Mesenchymal stem cell (in vitro differentiated cells and primary cell): ENCODE data around the gene IMMP2L.

Experiments used
- DNase-seq: peaks from one replicate; pipeline ENCODE4 v3.0.0-alpha.2; 2013
- H2AFZ ChIP-seq: one replicate; pipeline ENCODE4 v1.6.1; 2013; ENCODE audit warnings: low read depth, mild to moderate bottlenecking, control low read depth, inconsistent platforms, low read length, moderate library complexity
- H2AK5ac ChIP-seq: 2 replicates; pipeline ENCODE4 v1.6.1; 2013; ENCODE audit warnings: low read length, moderate library complexity, mild to moderate bottlenecking, inconsistent platforms; ENCODE audit not compliant: severe bottlenecking
- H2BK120ac ChIP-seq: one replicate; pipeline ENCODE4 v1.6.1; 2013; ENCODE audit warnings: low read depth, mild to moderate bottlenecking, inconsistent platforms, low read length, moderate library complexity
- H2BK12ac ChIP-seq, 2 experiments: one replicate each; pipeline ENCODE4 v1.6.1; 2013; ENCODE audit warnings: inconsistent platforms in 2 of 2, low read length in 2 of 2, mild to moderate bottlenecking in 2 of 2, moderate library complexity in 2 of 2, control low read depth in 1 of 2
- H2BK15ac ChIP-seq: one replicate; pipeline ENCODE4 v1.6.1; 2013; ENCODE audit warnings: mild to moderate bottlenecking, low read depth, inconsistent platforms; ENCODE audit not compliant: poor library complexity, severe bottlenecking
- H2BK5ac ChIP-seq: 2 replicates; pipeline ENCODE4 v1.6.1; 2013; ENCODE audit warnings: low read depth, mild to moderate bottlenecking, low read length, control low read depth, inconsistent platforms; ENCODE audit not compliant: poor library complexity, severe bottlenecking
- H3K14ac ChIP-seq, 2 experiments: one replicate each; pipeline ENCODE4 v1.6.1; 2013; ENCODE audit warnings: inconsistent platforms in 2 of 2, low read length in 2 of 2, control low read depth in 1 of 2, mild to moderate bottlenecking in 1 of 2, moderate library complexity in 1 of 2
- H3K18ac ChIP-seq, 2 experiments: one replicate each; pipeline ENCODE4 v1.6.1; 2013; ENCODE audit warnings: inconsistent platforms in 2 of 2, low read length in 2 of 2, control low read depth in 1 of 2, low read depth in 1 of 2, mild to moderate bottlenecking in 1 of 2
- H3K23ac ChIP-seq, 2 experiments: one replicate each; pipeline ENCODE4 v1.6.1; 2013; ENCODE audit warnings: inconsistent platforms in 2 of 2, low read length in 2 of 2, mild to moderate bottlenecking in 2 of 2, moderate library complexity in 2 of 2, control low read depth in 1 of 2
- H3K27ac ChIP-seq: 2 replicates; pipeline ENCODE4 v1.5.1; 2013; ENCODE audit warnings: mild to moderate bottlenecking, moderate library complexity, low read length, control low read depth, inconsistent platforms; ENCODE audit not compliant: poor library complexity, severe bottlenecking
- H3K27me3 ChIP-seq, 2 experiments: 2 replicates each; pipeline versions ENCODE4 v1.6.1 to v1.7.0; 2013; ENCODE audit warnings: low read length in 2 of 2, mild to moderate bottlenecking in 2 of 2, moderate library complexity in 2 of 2, control low read depth in 1 of 2, inconsistent platforms in 1 of 2; ENCODE audit not compliant: control insufficient read depth in 1 of 2, insufficient read depth in 1 of 2
- H3K36me3 ChIP-seq, 2 experiments: 2 replicates each; pipeline versions ENCODE4 v1.6.1 to v1.7.0; 2013; ENCODE audit warnings: low read length in 2 of 2, control low read depth in 1 of 2, inconsistent platforms in 1 of 2, low read depth in 1 of 2, mild to moderate bottlenecking in 1 of 2; ENCODE audit not compliant: insufficient read depth in 2 of 2, control insufficient read depth in 1 of 2
- H3K4ac ChIP-seq, 2 experiments: one replicate each; pipeline ENCODE4 v1.6.1; 2013; ENCODE audit warnings: inconsistent platforms in 2 of 2, low read length in 2 of 2, mild to moderate bottlenecking in 2 of 2, moderate library complexity in 2 of 2, control low read depth in 1 of 2, low read depth in 1 of 2
- H3K4me1 ChIP-seq: 2 replicates; pipeline ENCODE4 v1.6.1; 2013; ENCODE audit warnings: low read depth, low read length, control low read depth; ENCODE audit not compliant: control insufficient read depth, insufficient read depth
- H3K4me2 ChIP-seq: 2 replicates; pipeline ENCODE4 v1.6.1; 2013; ENCODE audit warnings: low read length, mild to moderate bottlenecking, inconsistent platforms; ENCODE audit not compliant: poor library complexity, severe bottlenecking
- H3K4me3 ChIP-seq, 2 experiments: 2 replicates each; pipeline versions ENCODE4 v1.5.1 to v1.7.0; 2013; ENCODE audit warnings: low read length in 2 of 2, mild to moderate bottlenecking in 2 of 2, control low read depth in 1 of 2, low read depth in 1 of 2; ENCODE audit not compliant: insufficient read depth in 1 of 2
- H3K79me1 ChIP-seq: replicated peaks from 2 replicates; pipeline ENCODE4 v1.6.1; 2013; ENCODE audit warnings: mild to moderate bottlenecking, control low read depth, low read length, inconsistent platforms; ENCODE audit not compliant: poor library complexity, severe bottlenecking
- H3K9ac ChIP-seq: 2 replicates; pipeline ENCODE4 v1.7.0; 2013; ENCODE audit warnings: mild to moderate bottlenecking, low read length, moderate library complexity
- H3K9me3 ChIP-seq: 2 replicates; pipeline ENCODE4 v1.7.0; 2013; ENCODE audit warnings: mild to moderate bottlenecking, low read length; ENCODE audit not compliant: control insufficient read depth
- H4K8ac ChIP-seq: one replicate; pipeline ENCODE4 v1.6.1; 2013; ENCODE audit warnings: inconsistent platforms, mild to moderate bottlenecking, low read length, moderate library complexity
- H4K91ac ChIP-seq: one replicate; pipeline ENCODE4 v1.6.1; 2013; ENCODE audit warnings: mild to moderate bottlenecking, low read length, inconsistent platforms
- WGBS: methylation state at CpG from one replicate; pipeline ENCODE4 v1.1.7; 2013; ENCODE audit warnings: mixed read lengths; 5-methylcytosine and 5-hydroxymethylcytosine counted together

The IMMP2L gene

GRCh38 chr7:111527545-111527944 lies 34.7 kb downstream of the IMMP2L start:
- WGBS = 91% methylated on average over 1 of the region's 2 CpGs
- Histone ChIP-seq H3K9ac (no peak overlapping the region), H3K79me1 (no peaks in the 10 kb centered on the region), H2BK12ac (no peak overlapping the region), H3K27ac (no peak overlapping the region), H2AFZ (no peak overlapping the region), H3K27me3 (no peaks in the 10 kb centered on the region), H3K18ac (no peak overlapping the region), H3K9me3 (no peaks in the 10 kb centered on the region), H3K23ac (no peak overlapping the region), H4K91ac (no peak overlapping the region), H4K8ac (no peak overlapping the region), H2BK15ac (no peak overlapping the region), H3K4me2 (no peak overlapping the region), H3K4me1 (no peaks in the 10 kb centered on the region), H2AK5ac (no peak overlapping the region), H3K36me3 (no peaks in the 10 kb centered on the region), H3K14ac (no peak overlapping the region), H3K4ac (no peak overlapping the region), H2BK5ac (no peak overlapping the region), H2BK120ac (no peak overlapping the region), H3K4me3 (no peak overlapping the region)
- DNase-seq = no peak

DNA sequence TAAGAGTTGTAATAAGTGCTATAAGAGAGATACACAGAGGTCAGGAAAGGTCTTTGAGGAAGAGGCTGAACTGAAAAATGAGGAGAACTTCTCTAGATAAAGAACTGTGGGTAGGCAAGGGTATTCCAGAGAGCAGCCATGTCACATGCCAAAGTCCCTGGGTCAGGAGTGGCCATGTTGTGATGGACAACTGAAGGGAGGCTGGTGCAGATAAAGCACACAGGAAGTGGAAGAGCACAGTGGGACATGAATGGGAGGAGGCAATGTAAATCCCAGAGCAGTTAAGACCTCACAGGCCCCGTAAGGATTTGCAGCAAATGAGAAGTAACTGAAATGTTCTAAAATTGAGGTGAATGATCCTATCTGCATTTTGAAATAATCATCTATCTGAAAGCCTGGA lies 37.2 kb downstream of the IMMP2L start:
- Histone ChIP-seq H3K14ac (no peak overlapping the region), H3K23ac (no peak overlapping the region), H3K36me3 (no peaks in the 10 kb centered on the region), H2AK5ac (no peak overlapping the region), H3K79me1 (no peaks in the 10 kb centered on the region), H3K4me3 (no peak overlapping the region), H3K9ac (no peak overlapping the region), H3K9me3 (peaks cover 10% of the 10 kb centered on the region), H3K27ac (no peak overlapping the region), H2BK120ac (no peak overlapping the region), H4K91ac (no peak overlapping the region), H2AFZ (no peak overlapping the region), H3K27me3 (no peaks in the 10 kb centered on the region), H3K18ac (no peak overlapping the region), H3K4me1 (no peaks in the 10 kb centered on the region), H4K8ac (no peak overlapping the region), H2BK12ac (no peak overlapping the region), H2BK5ac (no peak overlapping the region), H2BK15ac (no peak overlapping the region), H3K4ac (no peak overlapping the region), H3K4me2 (no peak overlapping the region)
- 90% methylated on average over 1 of the region's 1 CpG for WGBS
- no peak for DNase-seq

GRCh38 chr7:111521660-111522059 lies 40.6 kb downstream of the IMMP2L start:
- Histone ChIP-seq H2BK15ac (no peak overlapping the region), H3K79me1 (no peaks in the 10 kb centered on the region), H4K8ac (no peak overlapping the region), H3K4me1 (no peaks in the 10 kb centered on the region), H3K18ac (no peak overlapping the region), H4K91ac (no peak overlapping the region), H3K27me3 (no peaks in the 10 kb centered on the region), H2BK120ac (no peak overlapping the region), H3K4ac (no peak overlapping the region), H3K4me3 (no peak overlapping the region), H3K9ac (no peak overlapping the region), H3K9me3 (peaks cover 10% of the 10 kb centered on the region), H3K4me2 (no peak overlapping the region), H2BK5ac (no peak overlapping the region), H3K36me3 (no peaks in the 10 kb centered on the region), H2AK5ac (no peak overlapping the region), H3K27ac (no peak overlapping the region), H2AFZ (no peak overlapping the region), H3K23ac (no peak overlapping the region), H3K14ac (no peak overlapping the region), H2BK12ac (no peak overlapping the region)
- DNase-seq = no peak

DNA sequence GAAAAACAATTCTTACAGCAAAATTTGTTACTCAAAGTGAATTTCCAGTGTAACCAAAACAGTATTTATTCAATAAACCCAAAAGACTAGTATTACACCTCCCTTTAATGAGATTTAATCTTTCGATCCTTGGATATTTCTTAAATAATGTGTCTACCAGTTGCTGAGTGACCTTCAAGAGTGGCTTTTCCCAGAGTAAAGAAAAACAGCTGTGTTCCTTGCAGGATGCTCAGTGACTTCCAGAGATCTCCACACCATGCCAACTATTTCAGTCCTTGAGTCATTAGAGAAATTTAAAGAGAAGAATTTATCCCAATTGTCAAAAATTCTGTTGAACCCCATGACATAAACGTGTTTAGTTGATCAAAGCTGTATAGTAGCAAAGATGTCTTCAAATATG lies 44.0 kb downstream of the IMMP2L start:
- H3K9ac ChIP-seq = no peak overlapping the region
- H3K27ac ChIP-seq = no peak overlapping the region
- no peak overlapping the region for H3K18ac ChIP-seq
- no peak overlapping the region for H3K23ac ChIP-seq
- no peaks in the 10 kb centered on the region for H3K36me3 ChIP-seq
- DNase-seq = no peak
- H4K91ac ChIP-seq = no peak overlapping the region
- no peak overlapping the region for H4K8ac ChIP-seq
- no peak overlapping the region for H2BK15ac ChIP-seq
- no peak overlapping the region for H3K4ac ChIP-seq
- H2BK120ac ChIP-seq = no peak overlapping the region
- no peaks in the 10 kb centered on the region for H3K27me3 ChIP-seq
- no peaks in the 10 kb centered on the region for H3K79me1 ChIP-seq
- peaks cover 10% of the 10 kb centered on the region for H3K9me3 ChIP-seq
- no peak overlapping the region for H2BK12ac ChIP-seq
- 70% methylated on average over 2 of the region's 2 CpGs for WGBS
- no peak overlapping the region for H2AFZ ChIP-seq
- H3K4me2 ChIP-seq = no peak overlapping the region
- H3K4me1 ChIP-seq = no peaks in the 10 kb centered on the region
- no peak overlapping the region for H2AK5ac ChIP-seq
- H3K14ac ChIP-seq = no peak overlapping the region
- no peak overlapping the region for H2BK5ac ChIP-seq
- H3K4me3 ChIP-seq = no peak overlapping the region
